Measurements from ENCODE around the gene FOXQ1. TPM values are rescaled to one million over a fixed set of nuclear protein-coding genes. Genes with fewer than 3 reads are reported as not detected.

The FOXQ1 gene
- total RNA-seq, 1 donor: 1.3 TPM

DNA sequence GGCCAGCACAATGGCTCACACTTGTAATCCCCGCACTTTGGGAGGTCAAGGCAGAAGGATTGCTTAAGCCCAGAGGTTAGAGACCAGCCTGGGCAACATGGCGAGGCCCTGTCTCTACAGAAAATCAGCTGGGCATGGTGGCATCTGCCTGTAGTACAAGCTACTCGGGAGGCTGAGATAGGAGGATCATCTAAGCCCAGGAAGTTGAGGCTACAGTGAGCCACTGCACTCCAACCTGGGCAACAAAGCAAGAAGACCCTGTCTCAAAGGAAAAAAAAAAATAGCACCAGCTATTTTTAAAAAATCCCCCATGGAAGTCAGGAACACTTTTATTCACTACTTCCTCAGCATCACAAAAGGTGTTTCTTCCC, 45.2 kb upstream of the FOXQ1 start:
- TF ChIP-seq, protein P1, sequence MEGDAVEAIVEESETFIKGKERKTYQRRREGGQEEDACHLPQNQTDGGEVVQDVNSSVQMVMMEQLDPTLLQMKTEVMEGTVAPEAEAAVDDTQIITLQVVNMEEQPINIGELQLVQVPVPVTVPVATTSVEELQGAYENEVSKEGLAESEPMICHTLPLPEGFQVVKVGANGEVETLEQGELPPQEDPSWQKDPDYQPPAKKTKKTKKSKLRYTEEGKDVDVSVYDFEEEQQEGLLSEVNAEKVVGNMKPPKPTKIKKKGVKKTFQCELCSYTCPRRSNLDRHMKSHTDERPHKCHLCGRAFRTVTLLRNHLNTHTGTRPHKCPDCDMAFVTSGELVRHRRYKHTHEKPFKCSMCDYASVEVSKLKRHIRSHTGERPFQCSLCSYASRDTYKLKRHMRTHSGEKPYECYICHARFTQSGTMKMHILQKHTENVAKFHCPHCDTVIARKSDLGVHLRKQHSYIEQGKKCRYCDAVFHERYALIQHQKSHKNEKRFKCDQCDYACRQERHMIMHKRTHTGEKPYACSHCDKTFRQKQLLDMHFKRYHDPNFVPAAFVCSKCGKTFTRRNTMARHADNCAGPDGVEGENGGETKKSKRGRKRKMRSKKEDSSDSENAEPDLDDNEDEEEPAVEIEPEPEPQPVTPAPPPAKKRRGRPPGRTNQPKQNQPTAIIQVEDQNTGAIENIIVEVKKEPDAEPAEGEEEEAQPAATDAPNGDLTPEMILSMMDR (IDR thresholded peaks at IDR 0.05; ENCODE audit: insufficient read depth, low read length): no peak
- DNase-seq (ENCODE audit: low read depth): no peak

DNA sequence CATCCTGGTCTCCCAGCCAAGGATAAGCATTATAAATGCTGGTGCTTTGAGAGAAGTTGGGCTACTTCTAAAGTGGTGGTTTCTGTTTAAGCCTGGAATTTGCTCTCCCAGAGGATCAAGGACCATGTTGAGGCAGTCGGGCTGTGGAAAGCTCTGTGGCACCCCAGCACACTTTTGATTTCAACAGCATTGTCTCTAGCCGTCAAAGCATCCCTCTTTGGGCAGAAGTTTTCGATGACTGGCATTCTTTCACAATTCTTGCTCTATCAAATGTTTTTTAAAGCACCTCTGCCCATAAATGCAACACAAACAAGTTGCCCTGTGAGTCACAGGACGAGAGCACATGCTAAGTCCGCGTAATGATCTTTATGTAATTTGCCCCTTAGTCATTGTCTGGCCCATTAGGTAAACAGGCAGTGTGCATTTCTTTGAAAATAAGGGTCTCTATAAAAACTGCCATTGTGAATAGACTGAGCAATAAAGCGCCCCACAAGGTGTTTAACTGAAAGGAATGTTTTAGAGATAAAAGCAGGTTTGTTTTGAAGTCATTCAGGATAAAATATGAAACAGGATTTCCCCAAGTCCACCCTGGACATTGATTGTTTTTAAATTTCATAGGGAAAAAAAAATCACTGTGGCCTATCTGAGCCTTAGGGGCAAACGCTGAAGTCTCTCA, 44.7 kb upstream of the FOXQ1 start:
- DNase-seq (ENCODE audit: low read depth): no peak
- no peak overlapping the region for H3K4me3 ChIP-seq (ENCODE audit: low read depth, low read length)
- TF ChIP-seq, protein P1 (IDR thresholded peaks at IDR 0.05; ENCODE audit: insufficient read depth, low read length): no peak

More for the DNA sequence above, 45.2 kb upstream of the FOXQ1 start:
- no peak overlapping the region for H3K4me3 ChIP-seq (ENCODE audit: low read depth, low read length)

DNA sequence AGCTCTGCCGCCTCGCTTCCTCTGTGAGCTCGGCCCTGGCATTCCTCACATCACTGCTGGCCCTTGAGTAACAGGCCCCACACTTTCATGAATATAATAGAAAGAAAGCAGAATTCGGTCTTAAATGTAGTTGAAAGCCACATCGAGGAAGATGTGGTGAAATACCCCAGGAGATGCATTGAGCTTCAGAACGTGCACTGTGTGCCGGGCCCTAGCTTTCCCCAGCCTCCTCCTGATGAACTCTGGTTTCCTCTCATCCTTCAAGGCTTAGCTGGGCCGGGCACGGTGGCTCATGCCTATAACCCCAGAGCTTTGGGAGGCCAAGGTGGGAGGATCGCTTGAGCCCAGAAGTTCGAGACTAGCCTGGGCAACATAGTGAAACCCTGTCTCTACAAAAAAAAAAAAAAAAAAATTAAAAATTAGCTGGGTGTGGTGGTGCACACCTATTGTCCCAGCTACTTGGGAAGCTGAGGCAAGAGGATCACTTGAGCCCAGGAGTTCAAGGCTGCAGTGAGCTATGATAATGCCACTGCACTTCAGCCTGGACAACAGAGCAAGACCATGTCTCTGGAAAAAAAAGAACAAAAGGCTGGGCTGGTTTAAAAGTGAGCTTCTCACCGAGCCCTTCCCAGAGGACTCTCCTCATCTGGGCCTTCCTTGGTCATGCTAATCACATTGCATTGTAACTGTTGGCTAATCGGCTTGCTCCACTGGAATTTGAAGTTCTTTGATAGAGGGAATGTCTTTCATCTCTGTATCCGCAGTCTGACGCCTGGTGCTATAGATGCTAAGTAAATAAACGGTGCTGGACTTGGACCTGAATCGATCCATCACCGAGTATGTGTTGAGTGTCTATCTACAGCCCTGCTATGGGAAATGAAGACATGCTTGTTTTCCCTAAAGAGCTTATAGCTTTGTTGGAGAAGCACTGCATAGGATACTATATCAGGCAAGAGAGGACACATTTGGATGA, 43.8 kb upstream of the FOXQ1 start:
- H3K4me3 ChIP-seq (ENCODE audit: low read depth, low read length): no peak overlapping the region
- no peak for DNase-seq (ENCODE audit: low read depth)
- TF ChIP-seq, protein P1 (IDR thresholded peaks at IDR 0.05; ENCODE audit: insufficient read depth, low read length): no peak

DNA sequence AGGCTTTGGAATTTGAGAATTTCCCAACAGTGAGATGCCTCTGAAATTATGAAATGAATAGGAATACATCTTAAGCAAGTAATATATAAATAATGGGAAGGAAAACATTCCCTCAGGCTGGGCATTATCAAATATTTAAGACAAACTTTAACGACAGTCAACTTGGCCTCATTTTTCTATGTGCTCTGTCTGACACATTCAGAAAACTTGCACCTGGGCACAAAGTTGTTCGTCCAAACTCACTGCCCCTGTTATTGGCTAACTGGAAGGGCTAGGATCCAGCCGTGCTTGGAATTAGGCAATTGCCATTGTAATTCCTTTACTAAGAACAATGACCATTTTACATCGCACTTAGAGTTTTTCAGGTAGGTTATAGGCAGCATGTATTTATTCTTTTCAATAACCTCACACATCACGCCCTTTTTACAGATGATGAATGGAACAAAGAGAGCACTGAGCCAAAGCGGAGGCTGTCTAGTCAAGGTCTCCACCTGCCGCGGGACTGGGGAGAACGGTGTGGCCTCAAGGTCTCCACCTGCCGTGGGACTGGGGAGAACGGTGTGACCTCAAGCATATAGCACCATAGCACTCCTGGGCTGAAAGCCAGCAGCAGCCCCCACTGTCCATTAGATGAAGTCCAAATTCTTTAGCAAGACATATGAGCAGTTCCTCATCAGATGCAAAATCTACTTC, 40.7 kb upstream of the FOXQ1 start:
- no peak for DNase-seq (ENCODE audit: low read depth)
- no peak overlapping the region for H3K4me3 ChIP-seq (ENCODE audit: low read depth, low read length)
- TF ChIP-seq, protein P1 (IDR thresholded peaks at IDR 0.05; ENCODE audit: insufficient read depth, low read length): no peak

DNA sequence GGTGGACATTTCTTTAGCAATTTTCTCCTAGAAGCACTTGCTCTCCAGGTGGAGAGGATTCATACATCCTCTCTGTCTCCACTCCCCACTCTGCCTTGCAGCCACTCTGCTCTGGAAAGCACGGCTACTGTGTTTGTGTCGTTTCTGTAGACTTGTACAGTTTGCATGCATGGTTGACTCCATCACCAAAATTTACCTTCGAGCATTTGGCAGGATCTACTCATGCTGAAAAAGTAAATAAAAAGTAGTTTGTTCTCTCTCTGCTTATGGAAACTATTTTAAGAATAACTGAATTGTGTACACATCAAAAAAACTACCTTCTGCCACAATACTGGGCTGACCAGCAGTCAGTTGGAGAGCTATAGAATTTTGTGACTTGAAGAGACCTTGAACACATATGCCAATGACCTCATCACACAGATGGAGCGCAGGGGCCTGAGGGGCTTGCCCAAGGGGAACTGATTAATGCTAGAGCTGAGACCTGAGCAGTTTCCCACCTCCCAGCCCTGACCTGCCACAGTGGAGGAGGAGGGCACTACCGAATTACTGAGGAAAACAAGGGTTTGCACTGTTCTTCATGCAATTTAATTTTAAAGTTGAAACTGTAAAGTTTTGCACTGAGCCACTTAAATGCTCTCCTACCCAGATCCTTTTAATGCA, 33.7 kb upstream of the FOXQ1 start:
- H3K4me3 ChIP-seq (ENCODE audit: low read depth, low read length): no peak overlapping the region
- TF ChIP-seq, protein P1 (IDR thresholded peaks at IDR 0.05; ENCODE audit: insufficient read depth, low read length): no peak
- DNase-seq (ENCODE audit: low read depth): no peak

DNA sequence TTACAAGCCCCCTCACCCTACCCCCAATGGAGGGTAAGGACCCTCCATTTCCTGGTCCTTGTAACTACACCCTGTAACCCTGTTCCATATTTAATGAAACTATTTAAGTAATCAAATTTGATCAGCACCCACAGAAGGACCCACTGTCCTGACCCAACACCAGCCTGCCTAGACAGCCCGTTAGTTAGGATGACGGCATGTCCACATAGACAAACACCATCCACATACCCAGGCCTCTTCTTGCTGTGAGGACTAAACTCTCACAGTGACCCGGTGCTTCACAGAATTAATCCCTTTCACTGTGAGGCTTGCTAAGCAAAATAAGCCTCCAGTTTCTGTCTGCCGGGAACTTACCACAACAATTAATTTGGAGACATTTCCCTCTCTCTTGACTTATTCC, 32.8 kb upstream of the FOXQ1 start:
- DNase-seq (ENCODE audit: low read depth): no peak
- TF ChIP-seq, protein P1 (IDR thresholded peaks at IDR 0.05; ENCODE audit: insufficient read depth, low read length): no peak
- no peak overlapping the region for H3K4me3 ChIP-seq (ENCODE audit: low read depth, low read length)

Measured in fibroblast of the aortic adventitia (primary cell).